Neural progenitor cell (in vitro differentiated cells): Measurements from ENCODE around the gene APLF. TPM values are rescaled to one million over a fixed set of nuclear protein-coding genes. Genes with fewer than 3 reads are reported as not detected.

ENCODE experiments used
- DNase-seq: peaks from one replicate; pipeline ENCODE4 v3.0.0-alpha.2; 2016; ENCODE audit warnings: low spot score
- H2AFZ ChIP-seq: fragments of 200-600 bp; sonication (generic); replicated peaks from 2 replicates; pipeline ENCODE4 v1.6.1; 2016; ENCODE audit warnings: antibody characterized with exemption
- H3F3A ChIP-seq: fragments of 200-600 bp; sonication (generic); 2 replicates; pipeline ENCODE4 v1.6.1; 2016; ENCODE audit warnings: antibody characterized with exemption, low read depth
- H3K27ac ChIP-seq: fragments of 200-600 bp; sonication (generic); 2 replicates; pipeline ENCODE4 v1.5.1; 2016; ENCODE audit warnings: mild to moderate bottlenecking
- H3K27me3 ChIP-seq: fragments of 200-600 bp; sonication (generic); 2 replicates; pipeline ENCODE4 v1.6.1; 2016; ENCODE audit warnings: mild to moderate bottlenecking, moderate library complexity
- H3K36me3 ChIP-seq: fragments of 200-600 bp; sonication (generic); 2 replicates; pipeline ENCODE4 v1.5.1; 2016
- H3K4me1 ChIP-seq: fragments of 200-600 bp; sonication (generic); 2 replicates; pipeline ENCODE4 v1.6.1; 2016; ENCODE audit warnings: mixed run types
- H3K4me2 ChIP-seq: fragments of 200-600 bp; sonication (generic); 2 replicates; pipeline ENCODE4 v1.6.1; 2016
- H3K4me3 ChIP-seq: fragments of 200-600 bp; sonication (generic); 2 replicates; pipeline ENCODE4 v1.5.1; 2016
- H3K79me2 ChIP-seq: fragments of 200-600 bp; sonication (generic); 2 replicates; pipeline ENCODE4 v1.6.1; 2016; ENCODE audit warnings: low read depth
- H3K9ac ChIP-seq: fragments of 200-600 bp; sonication (generic); 2 replicates; pipeline ENCODE4 v1.6.1; 2016
- H3K9me3 ChIP-seq: fragments of 200-600 bp; sonication (generic); 2 replicates; pipeline ENCODE4 v1.5.1; 2016; ENCODE audit warnings: low read depth
- H4K20me1 ChIP-seq: fragments of 200-600 bp; sonication (generic); 2 replicates; pipeline ENCODE4 v1.6.1; 2016; ENCODE audit warnings: low read depth
- H3K27ac Mint-ChIP-seq: 3 replicates; pipeline ENCODE4 v1.8.0; 2021; ENCODE audit warnings: mixed read lengths
- H3K27me3 Mint-ChIP-seq: 2 replicates; pipeline ENCODE4 v1.8.0; 2022; ENCODE audit warnings: low read depth, mild to moderate bottlenecking, inconsistent platforms, moderate library complexity, mixed read lengths; ENCODE audit not compliant: insufficient read depth
- H3K36me3 Mint-ChIP-seq: 3 replicates; pipeline ENCODE4 v1.8.0; 2021; ENCODE audit warnings: mixed read lengths
- H3K4me1 Mint-ChIP-seq: 3 replicates; pipeline ENCODE4 v1.8.0; 2021; ENCODE audit warnings: mixed read lengths
- H3K4me3 Mint-ChIP-seq: 3 replicates; pipeline ENCODE4 v1.8.0; 2021; ENCODE audit warnings: mild to moderate bottlenecking, moderate library complexity, mixed read lengths
- H3K9me3 Mint-ChIP-seq: 3 replicates; pipeline ENCODE4 v1.8.0; 2020; ENCODE audit warnings: mixed read lengths
- EZH2 ChIP-seq: fragments of 200-600 bp; sonication (generic); IDR thresholded peaks from 2 replicates; pipeline ENCODE4 v1.6.1; 2017; ENCODE audit warnings: antibody characterized with exemption, mild to moderate bottlenecking, moderate library complexity
- EZH2phosphoT487 ChIP-seq: fragments of 200-600 bp; sonication (generic); IDR thresholded peaks from 2 replicates; pipeline ENCODE4 v1.6.1; 2017; ENCODE audit warnings: antibody characterized with exemption
- total RNA-seq: library from RNA; depleted of rRNA; stranded (reverse); fragments of >200 nt; gene quantifications from 2 replicates; pipeline ENCODE4 v1.2.3, GENCODE V29; 2015; ENCODE audit warnings: low replicate concordance
- TF ChIP-seq, protein P1 (sequence below): fragments of 200-600 bp; sonication (generic); IDR thresholded peaks from 2 replicates; pipeline ENCODE4 v1.5.1; 2017; ENCODE audit warnings: antibody characterized with exemption, mild to moderate bottlenecking

APLF gene
- total RNA-seq, 1 donor from 2014 or later = 16.9 TPM

DNA sequence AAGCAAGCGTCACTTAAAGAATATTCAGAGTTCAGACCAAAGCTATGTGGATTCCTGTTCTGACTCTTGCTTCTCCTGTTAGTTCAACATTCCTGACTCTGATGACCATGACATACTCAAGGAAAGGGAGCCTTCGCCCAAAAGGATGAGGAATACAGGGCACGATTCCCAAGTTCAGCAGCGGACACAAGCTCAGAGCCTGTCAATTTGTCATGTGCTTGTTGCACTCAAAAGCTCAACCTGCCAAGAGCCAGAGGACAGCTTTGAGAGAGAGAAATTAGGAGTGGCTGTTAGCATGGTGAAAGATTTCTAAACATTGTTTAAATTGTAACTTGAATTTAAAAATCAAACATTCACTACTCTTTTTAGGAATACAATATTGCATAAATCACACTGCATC lies 33.3 kb downstream of the APLF start:
- no peak overlapping the region for H3K4me3 Mint-ChIP-seq
- Histone ChIP-seq H3K79me2 (no peaks in the 10 kb centered on the region), H3K4me3 (no peak overlapping the region), H3K4me2 (no peak overlapping the region), H3K27me3 (no peaks in the 10 kb centered on the region), H2AFZ (no peak overlapping the region), H4K20me1 (no peaks in the 10 kb centered on the region), H3K27ac (no peak overlapping the region), H3F3A (no peaks in the 10 kb centered on the region), H3K36me3 (no peaks in the 10 kb centered on the region), H3K9me3 (no peaks in the 10 kb centered on the region), H3K4me1 (no peaks in the 10 kb centered on the region), H3K9ac (no peak overlapping the region)
- H3K36me3 Mint-ChIP-seq = no peaks in the 10 kb centered on the region
- no peaks in the 10 kb centered on the region for H3K27me3 Mint-ChIP-seq
- no peaks in the 10 kb centered on the region for H3K4me1 Mint-ChIP-seq
- peaks cover 3% of the 10 kb centered on the region for H3K9me3 Mint-ChIP-seq
- TF ChIP-seq EZH2 = no peak
- TF ChIP-seq, protein P1, sequence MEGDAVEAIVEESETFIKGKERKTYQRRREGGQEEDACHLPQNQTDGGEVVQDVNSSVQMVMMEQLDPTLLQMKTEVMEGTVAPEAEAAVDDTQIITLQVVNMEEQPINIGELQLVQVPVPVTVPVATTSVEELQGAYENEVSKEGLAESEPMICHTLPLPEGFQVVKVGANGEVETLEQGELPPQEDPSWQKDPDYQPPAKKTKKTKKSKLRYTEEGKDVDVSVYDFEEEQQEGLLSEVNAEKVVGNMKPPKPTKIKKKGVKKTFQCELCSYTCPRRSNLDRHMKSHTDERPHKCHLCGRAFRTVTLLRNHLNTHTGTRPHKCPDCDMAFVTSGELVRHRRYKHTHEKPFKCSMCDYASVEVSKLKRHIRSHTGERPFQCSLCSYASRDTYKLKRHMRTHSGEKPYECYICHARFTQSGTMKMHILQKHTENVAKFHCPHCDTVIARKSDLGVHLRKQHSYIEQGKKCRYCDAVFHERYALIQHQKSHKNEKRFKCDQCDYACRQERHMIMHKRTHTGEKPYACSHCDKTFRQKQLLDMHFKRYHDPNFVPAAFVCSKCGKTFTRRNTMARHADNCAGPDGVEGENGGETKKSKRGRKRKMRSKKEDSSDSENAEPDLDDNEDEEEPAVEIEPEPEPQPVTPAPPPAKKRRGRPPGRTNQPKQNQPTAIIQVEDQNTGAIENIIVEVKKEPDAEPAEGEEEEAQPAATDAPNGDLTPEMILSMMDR = no peak
- TF ChIP-seq EZH2phosphoT487 = no peak
- H3K27ac Mint-ChIP-seq = no peak overlapping the region
- no peak for DNase-seq

DNA sequence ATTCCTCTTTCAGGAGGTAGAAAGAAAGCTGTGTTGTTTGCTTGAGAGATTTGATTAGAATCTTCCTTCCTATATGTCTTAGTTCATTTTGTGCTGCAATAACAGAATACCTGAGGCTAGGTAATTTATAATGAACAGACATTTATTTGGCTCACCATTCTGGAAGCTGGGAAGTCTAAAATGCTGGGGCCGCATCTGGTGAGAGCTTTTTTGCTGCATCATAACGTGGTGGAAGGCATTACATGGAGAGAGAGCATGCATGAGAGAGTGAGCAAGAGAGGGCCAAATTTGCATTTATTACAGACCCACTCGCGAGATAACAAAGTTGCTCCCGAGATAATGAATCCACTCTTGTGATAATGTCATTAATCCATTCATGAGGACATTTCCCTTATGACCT lies 34.4 kb downstream of the APLF start:
- no peaks in the 10 kb centered on the region for H3K4me1 ChIP-seq
- no peaks in the 10 kb centered on the region for H3K4me1 Mint-ChIP-seq
- DNase-seq = no peak
- H4K20me1 ChIP-seq = no peaks in the 10 kb centered on the region
- H3K9ac ChIP-seq = no peak overlapping the region
- no peaks in the 10 kb centered on the region for H3K9me3 Mint-ChIP-seq
- no peak overlapping the region for H3K27ac Mint-ChIP-seq
- H3K4me2 ChIP-seq = no peak overlapping the region
- no peak overlapping the region for H3K4me3 ChIP-seq
- H3K27me3 ChIP-seq = no peaks in the 10 kb centered on the region
- TF ChIP-seq EZH2 (no peak), EZH2phosphoT487 (no peak)
- TF ChIP-seq, protein P1 = no peak
- H3K27ac ChIP-seq = no peak overlapping the region
- H2AFZ ChIP-seq = no peak overlapping the region
- no peaks in the 10 kb centered on the region for H3K79me2 ChIP-seq
- H3K9me3 ChIP-seq = no peaks in the 10 kb centered on the region
- no peaks in the 10 kb centered on the region for H3K36me3 ChIP-seq
- H3K36me3 Mint-ChIP-seq = peaks cover under 1% of the 10 kb centered on the region
- no peaks in the 10 kb centered on the region for H3F3A ChIP-seq
- no peak overlapping the region for H3K4me3 Mint-ChIP-seq
- no peaks in the 10 kb centered on the region for H3K27me3 Mint-ChIP-seq

DNA sequence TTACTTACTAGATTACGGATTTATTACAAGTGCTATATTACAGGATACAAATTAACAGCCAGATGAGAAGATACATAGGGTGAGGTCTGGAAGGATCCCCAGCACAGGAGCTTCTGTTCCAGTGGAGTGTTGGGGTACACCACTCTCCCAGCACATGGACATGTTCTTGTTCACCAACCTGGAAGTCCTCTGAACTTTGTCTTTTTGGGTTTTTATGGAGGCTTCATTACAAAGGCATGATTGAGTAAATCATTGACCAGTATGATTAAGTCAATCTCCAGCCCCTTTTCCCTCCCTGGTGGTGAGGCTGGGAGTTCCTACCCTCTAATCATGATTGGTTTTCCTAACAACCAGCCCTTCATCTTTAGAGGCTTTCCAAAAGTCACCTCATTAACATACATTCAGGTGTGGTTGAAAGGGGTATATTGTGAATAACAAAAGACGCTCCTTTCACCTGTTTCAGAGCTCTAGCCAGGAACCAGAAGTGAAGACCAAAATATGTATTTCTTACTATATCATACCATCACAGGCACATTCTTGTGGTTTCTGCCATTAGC lies 38.3 kb downstream of the APLF start:
- DNase-seq = no peak
- TF ChIP-seq, protein P1 = no peak
- TF ChIP-seq EZH2 (no peak), EZH2phosphoT487 (no peak)

More for the DNA sequence above, 38.3 kb downstream of the APLF start:
- H3K9me3 Mint-ChIP-seq = no peaks in the 10 kb centered on the region
- Histone ChIP-seq H3K4me3 (no peak overlapping the region), H3K27ac (no peak overlapping the region), H3F3A (no peaks in the 10 kb centered on the region), H3K4me1 (no peaks in the 10 kb centered on the region), H3K9ac (no peak overlapping the region), H3K9me3 (no peaks in the 10 kb centered on the region), H3K36me3 (no peaks in the 10 kb centered on the region), H4K20me1 (no peaks in the 10 kb centered on the region), H2AFZ (no peak overlapping the region), H3K79me2 (no peaks in the 10 kb centered on the region), H3K4me2 (no peak overlapping the region), H3K27me3 (no peaks in the 10 kb centered on the region)
- no peaks in the 10 kb centered on the region for H3K27me3 Mint-ChIP-seq
- H3K36me3 Mint-ChIP-seq = peaks cover 6% of the 10 kb centered on the region
- no peaks in the 10 kb centered on the region for H3K4me1 Mint-ChIP-seq
- H3K27ac Mint-ChIP-seq = no peak overlapping the region
- H3K4me3 Mint-ChIP-seq = no peak overlapping the region
